Epithelial cell of proximal tubule (primary cell): Measurements from ENCODE around the gene DLG3. TPM values are rescaled to one million over a fixed set of nuclear protein-coding genes. Genes with fewer than 3 reads are reported as not detected.

ENCODE experiments used
- DNase-seq: peaks from one replicate; pipeline ENCODE4 v3.0.0-alpha.2; 2011; ENCODE audit warnings: low read depth
- H3K4me3 ChIP-seq: 2 replicates; pipeline ENCODE4 v1.5.1; 2011; ENCODE audit warnings: low read depth, mild to moderate bottlenecking, low read length
- total RNA-seq: library from RNA; depleted of rRNA; stranded (reverse); fragments of >200 nt; gene quantifications from 2 replicates; pipeline ENCODE4 v1.2.3, GENCODE V29; 2015
- TF ChIP-seq, protein P1 (sequence below): conservative IDR thresholded peaks from 2 replicates; pipeline ENCODE4 v1.5.1; 2012; ENCODE audit warnings: low read depth, mild to moderate bottlenecking, low read length

The DLG3 gene
- total RNA-seq, 1 donor from 2014 or later: 28.8 TPM

DNA sequence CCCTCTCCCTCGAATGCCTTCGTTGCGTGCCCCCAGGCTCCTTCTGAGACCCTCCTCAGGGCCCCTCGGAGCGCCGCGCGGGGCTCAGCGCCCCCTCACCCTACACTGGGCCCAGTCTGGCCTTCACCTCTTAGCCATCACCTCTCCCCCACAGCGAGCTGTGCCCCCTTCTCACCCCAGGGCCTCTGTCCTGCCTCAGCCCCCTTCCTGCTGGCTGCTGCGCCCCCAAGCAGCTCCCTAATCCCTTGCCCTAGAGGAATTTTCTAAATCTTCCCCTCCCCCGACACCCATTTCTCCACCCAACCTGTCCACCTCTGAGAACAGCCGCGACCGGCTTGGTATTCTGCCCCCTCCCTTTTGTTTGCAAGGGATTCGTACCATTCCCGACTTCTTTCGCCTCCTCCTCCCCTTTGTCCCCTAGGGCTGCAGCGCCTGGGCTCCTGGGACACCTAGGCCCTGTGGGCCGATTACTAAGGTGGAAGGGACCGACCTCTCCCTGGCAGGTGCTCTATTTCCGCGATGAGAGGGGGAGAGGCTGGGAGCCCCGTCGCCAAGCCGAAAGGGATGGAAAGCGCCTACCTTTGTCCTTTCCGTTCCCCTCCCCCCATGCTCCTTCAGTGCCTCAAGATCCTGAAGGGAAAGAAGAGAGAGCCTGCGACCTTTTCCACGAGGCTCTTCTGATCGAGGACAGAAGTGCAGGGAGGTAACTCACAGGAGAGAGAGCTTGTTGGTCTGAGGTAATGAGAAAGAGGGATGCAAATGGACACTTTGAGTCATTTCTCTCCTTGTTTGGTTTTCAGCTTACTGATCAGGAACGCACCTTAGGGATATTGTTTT is 10.9 kb downstream of the DLG3 start:
- peak overlapping the region; percentile 72 for H3K4me3 ChIP-seq
- no peak for DNase-seq
- TF ChIP-seq, protein P1, sequence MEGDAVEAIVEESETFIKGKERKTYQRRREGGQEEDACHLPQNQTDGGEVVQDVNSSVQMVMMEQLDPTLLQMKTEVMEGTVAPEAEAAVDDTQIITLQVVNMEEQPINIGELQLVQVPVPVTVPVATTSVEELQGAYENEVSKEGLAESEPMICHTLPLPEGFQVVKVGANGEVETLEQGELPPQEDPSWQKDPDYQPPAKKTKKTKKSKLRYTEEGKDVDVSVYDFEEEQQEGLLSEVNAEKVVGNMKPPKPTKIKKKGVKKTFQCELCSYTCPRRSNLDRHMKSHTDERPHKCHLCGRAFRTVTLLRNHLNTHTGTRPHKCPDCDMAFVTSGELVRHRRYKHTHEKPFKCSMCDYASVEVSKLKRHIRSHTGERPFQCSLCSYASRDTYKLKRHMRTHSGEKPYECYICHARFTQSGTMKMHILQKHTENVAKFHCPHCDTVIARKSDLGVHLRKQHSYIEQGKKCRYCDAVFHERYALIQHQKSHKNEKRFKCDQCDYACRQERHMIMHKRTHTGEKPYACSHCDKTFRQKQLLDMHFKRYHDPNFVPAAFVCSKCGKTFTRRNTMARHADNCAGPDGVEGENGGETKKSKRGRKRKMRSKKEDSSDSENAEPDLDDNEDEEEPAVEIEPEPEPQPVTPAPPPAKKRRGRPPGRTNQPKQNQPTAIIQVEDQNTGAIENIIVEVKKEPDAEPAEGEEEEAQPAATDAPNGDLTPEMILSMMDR: no peak

DNA sequence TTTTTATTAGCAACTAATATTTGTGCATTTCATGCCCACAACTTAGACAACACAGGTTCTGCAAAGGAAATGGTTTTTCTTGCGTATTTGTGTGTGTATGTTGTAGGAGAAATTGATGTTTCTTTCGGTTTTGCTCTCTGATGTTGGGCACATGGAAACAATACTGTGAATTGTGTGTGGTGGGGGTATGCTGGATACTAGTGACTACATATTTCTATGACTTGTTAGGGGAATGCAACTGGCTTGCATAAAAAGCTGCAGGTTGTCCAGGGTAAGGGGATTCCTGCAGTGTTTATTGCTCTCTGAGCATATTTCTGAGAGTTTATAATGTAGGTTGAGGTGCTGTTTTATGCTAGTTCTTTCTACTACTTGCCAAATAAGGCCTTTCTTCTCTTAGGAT is 11.6 kb downstream of the DLG3 start:
- H3K4me3 ChIP-seq: peak overlapping the region; percentile 72
- TF ChIP-seq, protein P1: no peak
- no peak for DNase-seq

DNA sequence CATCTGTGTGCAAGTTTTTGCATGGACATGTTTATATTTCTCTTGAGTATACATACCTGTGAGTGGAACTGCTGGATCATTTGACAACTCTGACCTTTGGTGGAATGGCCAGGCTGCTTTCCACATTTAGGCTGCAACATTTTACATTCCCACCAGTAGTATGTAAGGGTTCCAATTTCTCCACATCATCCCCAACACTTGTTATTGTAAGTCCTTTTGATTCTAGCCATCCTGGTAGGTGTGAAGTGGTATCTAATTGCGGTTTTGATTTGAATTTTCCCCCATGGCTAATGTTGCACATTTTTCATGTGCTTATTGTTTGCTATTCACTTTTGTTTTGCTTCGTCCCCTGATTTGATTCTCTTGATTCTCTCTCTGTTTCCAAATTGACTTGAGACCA is 16.4 kb downstream of the DLG3 start:
- H3K4me3 ChIP-seq: no peak overlapping the region
- TF ChIP-seq, protein P1: no peak
- no peak for DNase-seq

DNA sequence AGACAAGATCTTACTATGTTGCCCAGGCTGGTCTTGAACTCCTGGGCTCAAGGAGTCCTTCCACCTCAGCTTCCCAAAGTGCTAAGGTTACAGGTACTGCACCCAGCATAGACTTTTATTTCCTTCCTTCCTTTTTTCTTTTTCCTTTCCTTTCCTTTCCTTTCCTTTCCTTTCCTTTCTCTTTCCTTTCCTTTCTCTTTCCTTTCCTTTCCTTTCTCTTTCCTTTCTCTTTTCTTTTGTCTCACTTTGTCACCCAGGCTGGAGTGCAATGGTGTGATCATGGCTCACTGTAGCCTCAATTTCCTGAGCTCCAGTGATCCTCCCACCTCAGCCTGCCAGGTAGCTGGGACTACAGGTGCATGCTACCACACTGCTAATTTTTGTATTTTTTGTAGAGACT is 19.4 kb downstream of the DLG3 start:
- DNase-seq: no peak
- TF ChIP-seq, protein P1: no peak
- H3K4me3 ChIP-seq: no peak overlapping the region

DNA sequence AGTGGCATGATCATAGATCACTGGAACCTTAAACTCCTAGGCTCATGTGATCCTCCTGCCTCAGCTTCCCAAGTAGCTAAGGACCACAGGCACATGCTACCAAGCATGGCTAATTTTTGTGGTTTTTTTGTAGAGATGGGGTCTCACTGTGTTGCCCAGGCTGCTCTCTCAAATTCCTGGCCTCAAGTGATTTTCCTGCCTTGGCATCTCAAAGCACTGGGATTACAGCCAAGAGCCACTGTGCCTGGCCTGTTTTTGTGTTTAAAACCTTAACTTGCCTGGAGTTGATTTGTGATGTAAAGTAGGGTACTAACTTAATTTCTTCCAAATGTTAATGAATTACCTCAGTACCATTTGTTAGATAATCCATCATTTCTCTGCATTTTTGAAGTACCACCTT is 22.3 kb downstream of the DLG3 start:
- TF ChIP-seq, protein P1: no peak
- no peak overlapping the region for H3K4me3 ChIP-seq
- no peak for DNase-seq

DNA sequence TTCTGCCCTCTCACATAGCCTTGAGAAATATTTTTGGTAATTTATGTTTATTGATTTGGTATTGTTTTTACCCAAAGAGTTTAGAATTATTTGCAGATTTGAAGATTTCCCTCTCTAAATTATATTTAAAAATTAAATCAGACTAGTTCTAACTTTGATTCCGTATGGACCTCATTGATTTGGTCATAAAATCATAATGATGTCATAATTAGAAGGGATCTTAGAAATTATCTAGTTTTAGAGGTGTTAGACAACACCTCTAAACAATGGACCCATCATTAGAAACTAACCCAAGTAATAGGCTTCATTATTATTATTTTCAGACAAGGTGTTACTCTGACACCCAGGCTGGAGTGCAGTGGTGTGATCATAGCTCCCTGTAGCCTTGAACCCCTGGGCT is 24.1 kb downstream of the DLG3 start:
- DNase-seq: no peak
- TF ChIP-seq, protein P1: no peak
- H3K4me3 ChIP-seq: no peak overlapping the region

DNA sequence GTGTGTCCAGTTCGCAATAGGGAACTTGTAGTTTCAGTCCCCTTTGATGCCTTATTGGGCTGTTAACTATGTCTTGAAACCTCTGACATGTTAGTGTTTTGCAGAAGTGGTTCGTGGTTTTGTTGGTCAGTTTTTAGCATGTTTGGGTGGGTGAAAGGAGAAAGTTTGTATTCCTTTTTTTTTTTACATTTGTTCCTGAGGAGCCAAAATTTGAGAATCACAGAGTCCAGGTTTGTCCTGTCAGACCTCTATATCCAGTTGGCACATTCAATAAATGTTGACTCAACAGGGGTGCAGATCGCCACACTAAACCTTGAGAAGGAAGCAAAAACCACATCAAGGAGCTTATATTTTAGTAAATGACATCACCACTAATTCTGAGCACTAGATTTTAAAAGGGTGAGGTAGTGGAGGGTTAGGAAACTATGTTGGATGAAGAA is 26.2 kb downstream of the DLG3 start:
- H3K4me3 ChIP-seq: no peak overlapping the region
- DNase-seq: no peak
- TF ChIP-seq, protein P1: no peak
